HepG2 (cell line): Measurements from ENCODE around the gene ATP1A1. TPM values are rescaled to one million over a fixed set of nuclear protein-coding genes. Genes with fewer than 3 reads are reported as not detected.

Experiments used
- ATM ChIP-seq: fragments of 450-650 bp; IDR thresholded peaks from 2 replicates; pipeline ENCODE4 v1.7.1; 2017; ENCODE audit warnings: mild to moderate bottlenecking, borderline replicate concordance
- FOXJ3 ChIP-seq: sonication (generic); formaldehyde crosslinking; IDR thresholded peaks from 2 replicates; pipeline ENCODE4 v1.4.0; 2020; ENCODE audit warnings: missing genetic modification reagents, mild to moderate bottlenecking, borderline replicate concordance
- IRF2 ChIP-seq: IDR thresholded peaks from 2 replicates; pipeline ENCODE4 v1.6.1; 2018; ENCODE audit warnings: missing genetic modification reagents, missing compliant biosample characterization
- NR2C2 ChIP-seq: sonication (generic); formaldehyde crosslinking; IDR thresholded peaks from 2 replicates; pipeline ENCODE4 v1.4.0; 2020; ENCODE audit warnings: missing genetic modification reagents, mild to moderate bottlenecking, moderate library complexity, borderline replicate concordance
- SRY ChIP-seq: sonication (generic); formaldehyde crosslinking; IDR thresholded peaks from 2 replicates; pipeline ENCODE4 v1.8.0; 2022; ENCODE audit warnings: mild to moderate bottlenecking, missing genetic modification reagents
- TARDBP ChIP-seq: sonication (generic); formaldehyde crosslinking; IDR thresholded peaks from 2 replicates; pipeline ENCODE4 v1.8.0; 2022; ENCODE audit warnings: mild to moderate bottlenecking, missing genetic modification reagents
- TCF7 ChIP-seq: sonication (generic); IDR thresholded peaks from 2 replicates; pipeline ENCODE4 v1.6.1; 2016; ENCODE audit warnings: antibody characterized with exemption, low read depth
- THYN1 ChIP-seq: sonication (generic); formaldehyde crosslinking; IDR thresholded peaks from 2 replicates; pipeline ENCODE4 v1.8.1; 2023; ENCODE audit warnings: low read depth, mild to moderate bottlenecking, moderate library complexity, missing genetic modification reagents, borderline replicate concordance
- YEATS2 ChIP-seq: sonication (generic); formaldehyde crosslinking; IDR thresholded peaks from 2 replicates; pipeline ENCODE4 v1.4.0; 2020; ENCODE audit warnings: missing genetic modification reagents, borderline replicate concordance
- ZNF101 ChIP-seq: sonication (generic); formaldehyde crosslinking; IDR thresholded peaks from 2 replicates; pipeline ENCODE4 v1.4.0; 2020; ENCODE audit warnings: mild to moderate bottlenecking, low read depth, missing genetic modification reagents, borderline replicate concordance
- ZNF382 ChIP-seq: sonication (generic); formaldehyde crosslinking; IDR thresholded peaks from 2 replicates; pipeline ENCODE4 v1.5.0; 2020; ENCODE audit warnings: missing genetic modification reagents, mild to moderate bottlenecking, borderline replicate concordance
- ZNF546 ChIP-seq: sonication (generic); formaldehyde crosslinking; conservative IDR thresholded peaks from 2 replicates; pipeline ENCODE4 v1.8.1; 2023; ENCODE audit warnings: mild to moderate bottlenecking, missing genetic modification reagents
- ZNF776 ChIP-seq: sonication (generic); formaldehyde crosslinking; IDR thresholded peaks from 2 replicates; pipeline ENCODE4 v1.4.0; 2020; ENCODE audit warnings: mild to moderate bottlenecking, missing genetic modification reagents
- polyA plus RNA-seq, 8 experiments: library from polyadenylated mRNA; depleted of rRNA in 3 of 8; stranded (reverse) in 7 of 8; unstranded in 1 of 8; fragments of >200 nt; fragmentation: Illumina TruSeq in 4 of 8; extraction: Trizol in 4 of 8; gene quantifications; 2 replicates each; pipeline versions ENCODE4 v1.2.1 to v1.2.3, GENCODE V29; 2011 to 2016; ENCODE audit warnings: low read depth in 4 of 8, missing spikeins in 1 of 8, mixed read lengths in 1 of 8; ENCODE audit not compliant: insufficient read depth in 1 of 8
- total RNA-seq, 5 experiments: library from RNA; depleted of rRNA; stranded (reverse); fragments of >200 nt; fragmentation: Illumina TruSeq; extraction: Trizol; gene quantifications; 2 replicates each; pipeline ENCODE4 v1.2.3, GENCODE V29; 2016; ENCODE audit warnings: low read depth in 1 of 5
- TF ChIP-seq, protein P1 (sequence below): sonication (generic); formaldehyde crosslinking; IDR thresholded peaks from 2 replicates; pipeline ENCODE4 v1.8.1; 2023; ENCODE audit warnings: missing genetic modification reagents, inconsistent platforms, borderline replicate concordance
- TF ChIP-seq, protein P2 (sequence below): sonication (generic); formaldehyde crosslinking; IDR thresholded peaks from 2 replicates; pipeline ENCODE4 v1.8.0; 2022; ENCODE audit warnings: missing genetic modification reagents, mild to moderate bottlenecking, moderate library complexity, borderline replicate concordance
- TF ChIP-seq, protein P3 (sequence below): sonication (generic); formaldehyde crosslinking; IDR thresholded peaks from 2 replicates; pipeline ENCODE4 v1.5.0; 2020; ENCODE audit warnings: missing genetic modification reagents, mild to moderate bottlenecking, borderline replicate concordance
- TF ChIP-seq, protein P4 (sequence below), 2 experiments: fragments of 450-650 bp in 1 of 2; sonication (generic) in 1 of 2; formaldehyde crosslinking; IDR thresholded peaks; 2 replicates each; pipeline versions ENCODE4 v1.5.0 to v1.8.0; 2020 to 2022; ENCODE audit warnings: mild to moderate bottlenecking in 1 of 2, missing genetic modification reagents in 1 of 2
- TF ChIP-seq, protein P5 (sequence below): sonication (generic); formaldehyde crosslinking; conservative IDR thresholded peaks from 2 replicates; pipeline ENCODE4 v1.8.0; 2022; ENCODE audit warnings: mild to moderate bottlenecking, moderate library complexity, missing genetic modification reagents
- TF ChIP-seq, protein P6 (sequence below): IDR thresholded peaks from 2 replicates; pipeline ENCODE4 v1.6.1; 2016; ENCODE audit warnings: mild to moderate bottlenecking, missing biosample characterization, missing genetic modification reagents
- TF ChIP-seq, protein P7 (sequence below): sonication (generic); formaldehyde crosslinking; IDR thresholded peaks from 2 replicates; pipeline ENCODE4 v1.4.0; 2020; ENCODE audit warnings: missing genetic modification reagents

ATP1A1 gene
- total and polyA plus RNA-seq, 2 of the 13 experiments (the other 11 are each of a cell fraction or from before 2014, with no cell fraction given), result 280 to 705 TPM

DNA sequence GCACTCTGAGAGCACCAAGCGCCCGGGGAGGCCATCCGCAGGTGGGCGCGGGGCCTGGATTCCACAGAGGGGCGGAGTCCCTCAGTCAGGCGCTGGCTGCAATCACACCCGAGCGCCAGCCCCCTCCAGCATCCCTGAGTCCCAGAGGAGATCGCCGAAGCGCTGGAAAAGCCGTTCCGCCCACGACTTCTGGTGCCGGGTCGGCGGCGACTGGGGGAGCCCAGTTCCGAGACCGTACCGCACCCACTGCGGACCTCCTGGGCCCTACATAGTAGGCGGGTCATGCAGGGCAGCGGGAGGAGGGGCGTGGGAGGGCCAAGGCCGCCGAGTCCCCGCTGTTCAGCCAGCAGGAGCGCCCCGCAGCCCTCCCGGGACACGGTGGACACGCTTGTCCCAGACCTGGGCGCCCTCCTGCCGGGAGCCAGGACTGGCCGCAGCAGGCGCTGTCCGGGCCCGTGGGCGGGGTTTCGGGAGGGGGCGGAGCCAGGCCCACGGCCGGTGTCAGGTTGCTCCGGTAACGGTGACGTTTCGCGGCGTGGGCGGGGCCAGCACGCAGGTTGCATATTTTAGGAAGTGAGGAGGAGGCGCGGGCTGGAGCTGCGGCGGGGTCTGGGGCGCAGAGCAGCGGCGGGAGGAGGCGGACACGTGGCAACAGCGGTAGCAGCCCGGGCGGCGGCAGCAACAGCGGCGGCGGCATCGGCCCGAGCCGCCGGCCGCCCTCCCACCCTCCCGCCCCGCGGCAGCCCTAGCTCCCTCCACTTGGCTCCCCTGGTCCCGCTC, at the start of gene ATP1A1 (continued):
- TF ChIP-seq, protein P1, sequence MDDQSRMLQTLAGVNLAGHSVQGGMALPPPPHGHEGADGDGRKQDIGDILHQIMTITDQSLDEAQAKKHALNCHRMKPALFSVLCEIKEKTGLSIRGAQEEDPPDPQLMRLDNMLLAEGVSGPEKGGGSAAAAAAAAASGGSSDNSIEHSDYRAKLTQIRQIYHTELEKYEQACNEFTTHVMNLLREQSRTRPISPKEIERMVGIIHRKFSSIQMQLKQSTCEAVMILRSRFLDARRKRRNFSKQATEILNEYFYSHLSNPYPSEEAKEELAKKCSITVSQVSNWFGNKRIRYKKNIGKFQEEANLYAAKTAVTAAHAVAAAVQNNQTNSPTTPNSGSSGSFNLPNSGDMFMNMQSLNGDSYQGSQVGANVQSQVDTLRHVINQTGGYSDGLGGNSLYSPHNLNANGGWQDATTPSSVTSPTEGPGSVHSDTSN (CRISPR knock-in tag), result no peak
- TF ChIP-seq NR2C2 (no peak), ZNF546 (peak; percentile 57; the same call in 1 of the 2 replicates), ZNF101 (CRISPR knock-in tag) (no peak), FOXJ3 (CRISPR knock-in tag) (no peak), TCF7 (no peak), TARDBP (CRISPR knock-in tag) (no peak), YEATS2 (no peak), IRF2 (peak; percentile 73), SRY (CRISPR knock-in tag) (0 out of 2 replicates have a peak, but pooled peaks have one; percentile 77), ZNF382 (CRISPR knock-in tag) (no peak), ZNF776 (no peak; the same call in 1 of the 2 replicates), THYN1 (CRISPR knock-in tag) (no peak), ATM (no peak)
- TF ChIP-seq, protein P2, sequence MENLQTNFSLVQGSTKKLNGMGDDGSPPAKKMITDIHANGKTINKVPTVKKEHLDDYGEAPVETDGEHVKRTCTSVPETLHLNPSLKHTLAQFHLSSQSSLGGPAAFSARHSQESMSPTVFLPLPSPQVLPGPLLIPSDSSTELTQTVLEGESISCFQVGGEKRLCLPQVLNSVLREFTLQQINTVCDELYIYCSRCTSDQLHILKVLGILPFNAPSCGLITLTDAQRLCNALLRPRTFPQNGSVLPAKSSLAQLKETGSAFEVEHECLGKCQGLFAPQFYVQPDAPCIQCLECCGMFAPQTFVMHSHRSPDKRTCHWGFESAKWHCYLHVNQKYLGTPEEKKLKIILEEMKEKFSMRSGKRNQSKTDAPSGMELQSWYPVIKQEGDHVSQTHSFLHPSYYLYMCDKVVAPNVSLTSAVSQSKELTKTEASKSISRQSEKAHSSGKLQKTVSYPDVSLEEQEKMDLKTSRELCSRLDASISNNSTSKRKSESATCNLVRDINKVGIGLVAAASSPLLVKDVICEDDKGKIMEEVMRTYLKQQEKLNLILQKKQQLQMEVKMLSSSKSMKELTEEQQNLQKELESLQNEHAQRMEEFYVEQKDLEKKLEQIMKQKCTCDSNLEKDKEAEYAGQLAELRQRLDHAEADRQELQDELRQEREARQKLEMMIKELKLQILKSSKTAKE (CRISPR knock-in tag), result no peak
- TF ChIP-seq, protein P3, sequence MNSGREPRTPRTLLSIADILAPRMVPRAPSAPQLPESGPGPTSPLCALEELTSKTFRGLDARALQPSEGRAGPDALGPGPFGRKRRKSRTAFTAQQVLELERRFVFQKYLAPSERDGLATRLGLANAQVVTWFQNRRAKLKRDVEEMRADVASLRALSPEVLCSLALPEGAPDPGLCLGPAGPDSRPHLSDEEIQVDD, result 0 out of 2 replicates have a peak, but pooled peaks have one; percentile 64
- TF ChIP-seq, protein P4, sequence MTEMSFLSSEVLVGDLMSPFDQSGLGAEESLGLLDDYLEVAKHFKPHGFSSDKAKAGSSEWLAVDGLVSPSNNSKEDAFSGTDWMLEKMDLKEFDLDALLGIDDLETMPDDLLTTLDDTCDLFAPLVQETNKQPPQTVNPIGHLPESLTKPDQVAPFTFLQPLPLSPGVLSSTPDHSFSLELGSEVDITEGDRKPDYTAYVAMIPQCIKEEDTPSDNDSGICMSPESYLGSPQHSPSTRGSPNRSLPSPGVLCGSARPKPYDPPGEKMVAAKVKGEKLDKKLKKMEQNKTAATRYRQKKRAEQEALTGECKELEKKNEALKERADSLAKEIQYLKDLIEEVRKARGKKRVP (CRISPR knock-in tag; IDR thresholded peaks at IDR 0.05), result peak in 1 of 2 experiments; percentile 61; a peak in 2 of 4 replicates
- TF ChIP-seq, protein P5, sequence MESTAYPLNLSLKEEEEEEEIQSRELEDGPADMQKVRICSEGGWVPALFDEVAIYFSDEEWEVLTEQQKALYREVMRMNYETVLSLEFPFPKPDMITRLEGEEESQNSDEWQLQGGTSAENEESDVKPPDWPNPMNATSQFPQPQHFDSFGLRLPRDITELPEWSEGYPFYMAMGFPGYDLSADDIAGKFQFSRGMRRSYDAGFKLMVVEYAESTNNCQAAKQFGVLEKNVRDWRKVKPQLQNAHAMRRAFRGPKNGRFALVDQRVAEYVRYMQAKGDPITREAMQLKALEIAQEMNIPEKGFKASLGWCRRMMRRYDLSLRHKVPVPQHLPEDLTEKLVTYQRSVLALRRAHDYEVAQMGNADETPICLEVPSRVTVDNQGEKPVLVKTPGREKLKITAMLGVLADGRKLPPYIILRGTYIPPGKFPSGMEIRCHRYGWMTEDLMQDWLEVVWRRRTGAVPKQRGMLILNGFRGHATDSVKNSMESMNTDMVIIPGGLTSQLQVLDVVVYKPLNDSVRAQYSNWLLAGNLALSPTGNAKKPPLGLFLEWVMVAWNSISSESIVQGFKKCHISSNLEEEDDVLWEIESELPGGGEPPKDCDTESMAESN (CRISPR knock-in tag), result peak; percentile 100
- TF ChIP-seq, protein P6, sequence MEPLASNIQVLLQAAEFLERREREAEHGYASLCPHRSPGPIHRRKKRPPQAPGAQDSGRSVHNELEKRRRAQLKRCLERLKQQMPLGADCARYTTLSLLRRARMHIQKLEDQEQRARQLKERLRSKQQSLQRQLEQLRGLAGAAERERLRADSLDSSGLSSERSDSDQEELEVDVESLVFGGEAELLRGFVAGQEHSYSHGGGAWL (CRISPR knock-in tag), result peak; percentile 89
- TF ChIP-seq, protein P7, sequence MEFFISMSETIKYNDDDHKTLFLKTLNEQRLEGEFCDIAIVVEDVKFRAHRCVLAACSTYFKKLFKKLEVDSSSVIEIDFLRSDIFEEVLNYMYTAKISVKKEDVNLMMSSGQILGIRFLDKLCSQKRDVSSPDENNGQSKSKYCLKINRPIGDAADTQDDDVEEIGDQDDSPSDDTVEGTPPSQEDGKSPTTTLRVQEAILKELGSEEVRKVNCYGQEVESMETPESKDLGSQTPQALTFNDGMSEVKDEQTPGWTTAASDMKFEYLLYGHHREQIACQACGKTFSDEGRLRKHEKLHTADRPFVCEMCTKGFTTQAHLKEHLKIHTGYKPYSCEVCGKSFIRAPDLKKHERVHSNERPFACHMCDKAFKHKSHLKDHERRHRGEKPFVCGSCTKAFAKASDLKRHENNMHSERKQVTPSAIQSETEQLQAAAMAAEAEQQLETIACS, result no peak
